GM18907 (cell line): ENCODE measurements around the gene SSC5D.

Source experiments
- ATAC-seq: cut with Tn5 transposase; IDR thresholded peaks from one replicate; pipeline ENCODE4 v1.9.1; 2021; ENCODE audit warnings: mild to moderate bottlenecking, moderate library complexity; ENCODE audit not compliant: unreplicated experiment

The SSC5D gene

DNA sequence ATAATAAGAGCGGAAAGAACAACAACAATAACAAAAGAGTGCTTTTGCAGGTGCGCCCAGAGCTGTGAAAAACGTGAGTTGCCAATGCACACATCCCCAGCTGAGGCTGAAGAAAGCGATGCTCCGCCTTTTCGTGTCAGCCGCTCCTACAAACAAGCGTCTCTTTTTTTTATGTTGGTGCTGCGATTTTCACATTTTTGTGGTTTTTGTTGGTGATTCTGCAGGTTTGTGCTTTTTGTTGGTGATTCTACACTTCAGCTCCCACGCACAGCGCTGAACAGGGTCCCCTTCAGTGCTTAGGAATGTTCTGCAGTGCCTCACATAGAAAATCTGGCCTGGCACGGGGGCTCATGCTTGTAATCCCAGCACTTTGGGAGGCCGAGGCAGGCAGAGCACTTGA, 64.4 kb downstream of the SSC5D start:
- ATAC-seq: no peak

DNA sequence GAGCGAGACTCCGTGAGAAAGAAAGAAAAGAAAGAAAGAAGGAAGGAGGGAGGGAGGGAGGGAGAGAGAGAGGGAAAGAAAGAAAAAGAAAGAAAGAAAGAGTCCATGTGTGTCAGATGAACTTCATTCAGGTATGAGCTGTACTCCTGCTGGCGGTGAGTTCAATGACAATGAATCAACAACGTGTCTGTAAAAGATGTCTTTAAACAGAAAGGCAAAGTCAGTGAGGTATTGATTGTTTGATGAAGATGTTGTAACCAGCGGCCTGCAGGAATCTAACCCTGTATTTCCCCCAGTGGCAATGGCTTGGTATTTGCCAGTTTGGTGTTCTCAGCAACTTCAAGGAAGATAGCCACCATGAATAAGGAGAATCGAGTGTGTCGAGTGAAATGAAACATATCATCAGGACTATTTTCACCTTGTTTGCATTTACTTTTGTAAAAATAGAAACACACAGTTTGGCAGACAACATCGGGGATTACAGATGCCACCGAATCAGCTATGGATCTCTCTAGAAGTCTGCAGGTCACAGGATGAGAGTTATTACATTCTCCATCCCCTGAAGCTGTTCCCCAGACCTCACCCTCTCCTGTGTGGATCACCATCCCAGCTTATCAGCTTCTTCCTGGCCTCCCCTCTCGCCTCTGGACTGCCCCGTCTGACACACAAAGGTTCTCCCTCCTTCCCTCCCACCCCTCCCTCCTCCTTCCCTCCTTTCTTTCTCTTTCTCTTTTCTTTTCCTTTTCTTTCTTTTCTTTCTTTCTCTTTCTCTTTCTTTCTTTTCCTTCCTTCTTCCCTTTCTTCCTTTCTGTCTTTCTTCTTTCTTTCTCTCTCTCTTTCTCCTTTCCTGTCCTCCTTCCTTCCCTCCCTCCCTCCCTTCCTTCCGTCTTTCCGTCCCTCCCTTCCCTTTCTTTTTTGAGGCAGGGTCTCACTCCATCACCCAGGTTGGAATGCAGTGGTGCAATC, 65.3 kb downstream of the SSC5D start:
- no peak for ATAC-seq

DNA sequence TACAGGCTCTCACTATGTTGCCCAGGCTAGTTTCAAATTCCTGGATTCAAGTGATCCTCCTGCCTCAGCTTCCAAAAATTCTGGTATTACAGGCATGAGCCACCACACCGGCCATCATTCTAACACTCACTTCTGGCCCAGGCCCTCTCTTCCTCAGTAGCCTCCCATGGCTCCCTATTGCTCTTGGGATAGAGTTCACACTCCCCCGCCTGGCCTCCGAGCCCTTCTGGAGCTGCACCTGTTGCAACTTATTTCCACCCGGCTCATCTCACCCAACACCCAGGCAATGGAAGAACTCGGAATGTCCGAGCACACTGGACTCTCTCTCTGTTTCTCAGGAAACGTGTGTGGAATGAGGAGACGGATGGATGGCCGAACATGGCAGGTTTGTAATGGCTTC, 66.1 kb downstream of the SSC5D start:
- no peak for ATAC-seq

DNA sequence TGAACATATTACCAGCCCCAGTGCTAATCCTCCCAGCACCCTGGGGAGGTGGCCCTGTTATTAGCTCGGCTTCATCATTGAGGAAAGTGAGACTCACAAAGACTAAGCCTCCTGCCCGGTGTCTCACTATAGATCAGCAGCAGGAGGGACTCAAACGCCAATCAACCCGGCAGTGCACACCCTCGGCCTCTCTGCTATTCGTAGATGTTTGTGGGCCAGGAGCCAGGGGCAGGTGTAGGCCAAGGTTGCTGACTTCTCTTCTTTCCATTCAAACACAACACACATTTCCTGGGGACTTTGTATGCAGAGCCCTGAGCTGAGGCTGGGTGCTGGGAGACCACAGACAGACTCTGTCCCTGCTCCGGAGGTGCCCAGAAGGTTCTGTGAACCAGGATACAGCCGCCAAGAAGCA, 66.5 kb downstream of the SSC5D start:
- no peak for ATAC-seq

DNA sequence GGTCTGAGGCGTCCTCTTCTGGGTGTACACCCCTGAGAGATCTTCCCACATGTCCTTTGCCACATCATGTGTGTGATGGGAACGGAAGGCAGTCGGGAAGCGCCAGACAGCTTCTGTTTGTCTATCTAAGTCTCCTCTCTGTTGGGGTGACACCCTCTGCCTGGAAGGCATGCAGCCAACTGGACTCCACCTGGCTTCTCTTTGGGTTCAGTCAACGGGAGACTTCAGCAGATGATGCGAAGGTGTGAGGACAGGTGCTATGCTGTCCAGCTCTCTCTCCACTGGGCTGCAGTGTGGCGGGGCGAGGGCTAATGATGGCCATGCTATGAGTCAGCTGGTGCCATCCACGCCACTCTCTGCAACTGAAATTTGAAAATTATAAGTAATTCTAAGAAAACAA, 71.4 kb downstream of the SSC5D start:
- no peak for ATAC-seq

DNA sequence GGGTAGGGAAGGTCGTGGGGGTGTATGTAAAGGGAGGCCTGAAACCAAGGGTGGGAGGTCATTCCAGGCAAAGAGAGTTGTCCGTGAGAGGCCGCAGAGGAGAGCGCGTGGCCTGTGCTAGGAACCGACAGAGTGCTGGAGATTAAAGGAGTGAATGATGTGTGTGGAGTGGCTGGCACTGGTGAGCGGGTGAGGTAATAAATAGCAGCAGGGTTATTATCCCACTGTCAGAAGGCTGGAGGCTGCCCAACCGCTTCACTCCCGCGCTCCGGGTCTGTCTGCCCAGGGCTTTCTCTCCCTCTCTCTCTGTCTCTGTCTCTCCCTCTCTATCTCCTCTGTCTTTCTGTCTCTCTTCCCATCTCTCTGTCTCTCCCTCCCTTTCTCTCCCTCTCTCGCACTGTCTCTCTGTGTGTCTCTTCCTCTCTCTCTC, 75.0 kb downstream of the SSC5D start:
- ATAC-seq: no peak

DNA sequence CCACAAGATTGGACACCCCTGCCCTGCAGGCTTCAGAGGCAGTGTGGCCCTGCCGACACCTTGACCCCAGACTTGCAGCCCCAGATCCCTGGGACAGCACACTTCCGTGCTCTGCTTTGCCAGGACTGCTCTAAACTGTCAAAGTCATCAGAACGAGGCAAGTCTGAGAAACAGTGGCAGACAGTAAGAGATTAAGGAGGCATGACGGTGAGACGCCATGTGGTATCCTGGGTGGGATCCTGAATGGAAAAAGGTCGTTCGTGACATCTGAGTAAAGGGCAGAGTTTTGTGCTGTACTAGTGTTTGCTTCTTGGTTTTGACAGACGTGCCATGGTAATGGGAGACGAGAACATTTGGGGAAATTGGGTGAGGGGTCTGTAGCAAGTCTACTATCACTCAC, 78.6 kb downstream of the SSC5D start:
- ATAC-seq: no peak

DNA sequence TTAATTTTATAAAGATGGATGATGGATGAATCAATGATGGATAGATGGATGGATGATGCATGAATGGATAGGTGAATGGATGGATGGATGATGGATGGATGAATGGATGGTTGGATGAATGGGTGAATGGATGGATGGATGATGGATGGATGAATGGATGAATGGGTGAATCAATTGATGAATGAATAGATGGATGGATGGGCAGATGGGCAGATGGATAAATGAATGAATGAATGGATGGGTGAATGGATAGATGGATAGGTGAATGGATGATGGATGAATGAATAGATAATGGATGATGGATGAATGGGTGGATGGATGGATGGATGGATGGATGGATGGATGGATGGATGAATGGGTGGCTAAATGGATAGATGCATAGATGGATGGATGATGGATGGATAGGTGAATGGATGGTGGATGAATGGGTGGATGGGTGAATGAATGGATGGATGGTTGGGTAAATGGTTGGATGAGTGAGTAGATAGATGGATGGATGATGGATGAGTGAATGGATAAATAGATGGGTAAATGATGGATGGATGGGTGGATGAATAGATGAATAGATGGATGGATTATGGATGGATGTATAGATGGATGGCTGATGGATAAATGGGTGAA, 79.6 kb downstream of the SSC5D start:
- no peak for ATAC-seq
